Activated naive CD8-positive, alpha-beta T cell (primary cell): ENCODE results near the gene ARHGEF17.

Source experiments
- H3K27ac Mint-ChIP-seq: one replicate; pipeline ENCODE4 v1.8.0; 2021; ENCODE audit warnings: mixed read lengths
- H3K27me3 Mint-ChIP-seq: one replicate; pipeline ENCODE4 v1.8.0; 2021; ENCODE audit warnings: mixed read lengths
- H3K36me3 Mint-ChIP-seq: one replicate; pipeline ENCODE4 v1.8.0; 2021; ENCODE audit warnings: mixed read lengths
- H3K4me1 Mint-ChIP-seq: one replicate; pipeline ENCODE4 v1.8.0; 2021; ENCODE audit warnings: low read depth, mixed read lengths
- H3K4me3 Mint-ChIP-seq: one replicate; pipeline ENCODE4 v1.8.0; 2021; ENCODE audit warnings: mild to moderate bottlenecking, mixed read lengths
- H3K9me3 Mint-ChIP-seq: one replicate; pipeline ENCODE4 v1.8.0; 2021; ENCODE audit warnings: low read depth, mixed read lengths

Gene ARHGEF17

GRCh38 chr11:73322382-73323306 lies 14.6 kb downstream of the ARHGEF17 start:
- Mint-ChIP-seq H3K27me3 (no peaks in the 10 kb centered on the region), H3K4me3 (no peak overlapping the region), H3K4me1 (peaks cover 7% of the 10 kb centered on the region), H3K9me3 (no peaks in the 10 kb centered on the region), H3K36me3 (no peaks in the 10 kb centered on the region), H3K27ac (no peak overlapping the region)

GRCh38 chr11:73323464-73323863 lies 15.4 kb downstream of the ARHGEF17 start:
- H3K4me1 Mint-ChIP-seq, result peaks cover 7% of the 10 kb centered on the region
- H3K27me3 Mint-ChIP-seq, result no peaks in the 10 kb centered on the region
- no peaks in the 10 kb centered on the region for H3K36me3 Mint-ChIP-seq
- no peaks in the 10 kb centered on the region for H3K9me3 Mint-ChIP-seq
- H3K27ac Mint-ChIP-seq, result no peak overlapping the region
- no peak overlapping the region for H3K4me3 Mint-ChIP-seq

GRCh38 chr11:73324116-73324515 lies 16.0 kb downstream of the ARHGEF17 start:
- Mint-ChIP-seq H3K36me3 (no peaks in the 10 kb centered on the region), H3K27ac (no peak overlapping the region), H3K9me3 (no peaks in the 10 kb centered on the region), H3K27me3 (no peaks in the 10 kb centered on the region), H3K4me3 (no peak overlapping the region), H3K4me1 (peaks cover 7% of the 10 kb centered on the region)

GRCh38 chr11:73324665-73325035 lies 16.6 kb downstream of the ARHGEF17 start:
- peaks cover 7% of the 10 kb centered on the region for H3K4me1 Mint-ChIP-seq
- H3K4me3 Mint-ChIP-seq, result no peak overlapping the region
- H3K27me3 Mint-ChIP-seq, result no peaks in the 10 kb centered on the region
- H3K36me3 Mint-ChIP-seq, result no peaks in the 10 kb centered on the region
- no peaks in the 10 kb centered on the region for H3K9me3 Mint-ChIP-seq
- no peak overlapping the region for H3K27ac Mint-ChIP-seq

- H3K27me3 Mint-ChIP-seq, result no peaks in the 10 kb centered on the region
- no peak overlapping the region for H3K27ac Mint-ChIP-seq
- no peak overlapping the region for H3K4me3 Mint-ChIP-seq
- H3K9me3 Mint-ChIP-seq, result no peaks in the 10 kb centered on the region
- no peaks in the 10 kb centered on the region for H3K36me3 Mint-ChIP-seq
- H3K4me1 Mint-ChIP-seq, result peaks cover 7% of the 10 kb centered on the region
Measured at GRCh38 chr11:73325036-73325981, 17.2 kb downstream of the ARHGEF17 start.

GRCh38 chr11:73326929-73327811 lies 19.1 kb downstream of the ARHGEF17 start:
- Mint-ChIP-seq H3K36me3 (no peaks in the 10 kb centered on the region), H3K27me3 (no peaks in the 10 kb centered on the region), H3K27ac (no peak overlapping the region), H3K4me3 (no peak overlapping the region), H3K4me1 (peaks cover 2% of the 10 kb centered on the region), H3K9me3 (no peaks in the 10 kb centered on the region)

- H3K4me3 Mint-ChIP-seq, result no peak overlapping the region
- H3K4me1 Mint-ChIP-seq, result no peaks in the 10 kb centered on the region
- no peaks in the 10 kb centered on the region for H3K27me3 Mint-ChIP-seq
- H3K36me3 Mint-ChIP-seq, result no peaks in the 10 kb centered on the region
- H3K27ac Mint-ChIP-seq, result no peak overlapping the region
- H3K9me3 Mint-ChIP-seq, result no peaks in the 10 kb centered on the region
Measured at GRCh38 chr11:73327812-73328364, 19.8 kb downstream of the ARHGEF17 start.

- no peaks in the 10 kb centered on the region for H3K9me3 Mint-ChIP-seq
- no peak overlapping the region for H3K27ac Mint-ChIP-seq
- H3K27me3 Mint-ChIP-seq, result no peaks in the 10 kb centered on the region
- no peaks in the 10 kb centered on the region for H3K36me3 Mint-ChIP-seq
- no peak overlapping the region for H3K4me3 Mint-ChIP-seq
- no peaks in the 10 kb centered on the region for H3K4me1 Mint-ChIP-seq
Measured at GRCh38 chr11:73330569-73331093, 22.6 kb downstream of the ARHGEF17 start.

GRCh38 chr11:73331138-73331916 lies 23.3 kb downstream of the ARHGEF17 start:
- Mint-ChIP-seq H3K4me1 (no peaks in the 10 kb centered on the region), H3K4me3 (no peak overlapping the region), H3K36me3 (no peaks in the 10 kb centered on the region), H3K9me3 (no peaks in the 10 kb centered on the region), H3K27me3 (no peaks in the 10 kb centered on the region), H3K27ac (no peak overlapping the region)

- Mint-ChIP-seq H3K27me3 (peaks cover 2% of the 10 kb centered on the region), H3K4me3 (no peak overlapping the region), H3K36me3 (no peaks in the 10 kb centered on the region), H3K27ac (no peak overlapping the region), H3K4me1 (no peaks in the 10 kb centered on the region), H3K9me3 (no peaks in the 10 kb centered on the region)
Measured at GRCh38 chr11:73333173-73333572, 25.1 kb downstream of the ARHGEF17 start.

- Mint-ChIP-seq H3K9me3 (no peaks in the 10 kb centered on the region), H3K4me1 (no peaks in the 10 kb centered on the region)
Measured at GRCh38 chr11:73333640-73334383, 25.7 kb downstream of the ARHGEF17 start.

GRCh38 chr11:73334384-73335203 lies 26.5 kb downstream of the ARHGEF17 start:
- H3K9me3 Mint-ChIP-seq, result no peaks in the 10 kb centered on the region
- H3K4me3 Mint-ChIP-seq, result no peak overlapping the region
- H3K4me1 Mint-ChIP-seq, result no peaks in the 10 kb centered on the region
- H3K36me3 Mint-ChIP-seq, result no peaks in the 10 kb centered on the region
- H3K27me3 Mint-ChIP-seq, result peaks cover 2% of the 10 kb centered on the region
- no peak overlapping the region for H3K27ac Mint-ChIP-seq

More at GRCh38 chr11:73333640-73334383, 25.7 kb downstream of the ARHGEF17 start:
- Mint-ChIP-seq H3K27me3 (peaks cover 2% of the 10 kb centered on the region), H3K4me3 (no peak overlapping the region), H3K27ac (no peak overlapping the region), H3K36me3 (no peaks in the 10 kb centered on the region)
